DMS79 (cell line): ENCODE measurements around the gene KRT86.

Experiments used
- DNase-seq: peaks from one replicate; lab custom pipeline; 2025; lab: John Stamatoyannopoulos, UW

Gene KRT86

GRCh38 chr12:52356762-52357580, 82.5 kb downstream of the KRT86 start:
- no peak for DNase-seq
